ENCODE measurements around the gene ZFP42.
"Not testable (repeated sequence)": the region's sequence is repeated elsewhere in the genome, so short reads cannot be mapped to it uniquely, and the experiment has no call there.

The ZFP42 gene

GRCh38 chr4:188043154-188043553, 47.6 kb downstream of the ZFP42 start:
- H3K27me3 ChIP-seq (ENCODE audit: control insufficient read depth, insufficient read depth, low read length) = no peaks in the 10 kb centered on the region
- no peaks in the 10 kb centered on the region for H3K9me3 ChIP-seq (ENCODE audit: control insufficient read depth, insufficient read depth, low read depth, low read length)
- H3K27ac ChIP-seq (ENCODE audit: low read depth, low read length) = no peak overlapping the region
- no peak overlapping the region for H3K9ac ChIP-seq (ENCODE audit: low read length)
- no peak overlapping the region for H3K4me3 ChIP-seq (ENCODE audit: low read depth, low read length)
- peaks cover 16% of the 10 kb centered on the region; the same call in 1 of the 2 replicates for H3K4me1 ChIP-seq (ENCODE audit: control insufficient read depth, insufficient read depth, low read length)
- H3K36me3 ChIP-seq (ENCODE audit: control insufficient read depth, insufficient read depth, low read length) = no peaks in the 10 kb centered on the region

DNA sequence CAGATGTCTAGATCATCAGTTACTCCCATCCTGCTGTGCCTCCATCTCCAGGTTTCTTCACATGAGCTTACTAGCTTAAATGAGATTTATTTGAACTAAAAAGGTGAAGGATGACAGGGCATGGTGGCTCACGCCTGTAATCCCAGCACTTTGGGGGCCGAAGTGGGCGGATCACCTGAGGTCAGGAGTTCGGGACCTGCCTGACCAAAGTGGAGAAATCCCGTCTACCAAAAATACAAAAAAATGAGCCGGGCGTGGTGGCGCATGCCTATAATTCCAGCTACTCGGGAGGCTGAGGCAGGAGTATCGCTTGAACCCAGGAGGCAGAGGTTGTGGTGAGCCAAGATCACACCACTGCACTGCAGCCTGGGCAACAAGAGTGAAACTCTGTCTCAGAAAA, 49.9 kb downstream of the ZFP42 start:
- H3K4me1 ChIP-seq (ENCODE audit: control insufficient read depth, insufficient read depth, low read length) = peaks cover 16% of the 10 kb centered on the region; the same call in 1 of the 2 replicates
- not testable (repeated sequence) for H3K9ac ChIP-seq (ENCODE audit: low read length); H3K27ac ChIP-seq (ENCODE audit: low read depth, low read length); H3K9me3 ChIP-seq (ENCODE audit: control insufficient read depth, insufficient read depth, low read depth, low read length); H3K4me3 ChIP-seq (ENCODE audit: low read depth, low read length); H3K36me3 ChIP-seq (ENCODE audit: control insufficient read depth, insufficient read depth, low read length); H3K27me3 ChIP-seq (ENCODE audit: control insufficient read depth, insufficient read depth, low read length)

DNA sequence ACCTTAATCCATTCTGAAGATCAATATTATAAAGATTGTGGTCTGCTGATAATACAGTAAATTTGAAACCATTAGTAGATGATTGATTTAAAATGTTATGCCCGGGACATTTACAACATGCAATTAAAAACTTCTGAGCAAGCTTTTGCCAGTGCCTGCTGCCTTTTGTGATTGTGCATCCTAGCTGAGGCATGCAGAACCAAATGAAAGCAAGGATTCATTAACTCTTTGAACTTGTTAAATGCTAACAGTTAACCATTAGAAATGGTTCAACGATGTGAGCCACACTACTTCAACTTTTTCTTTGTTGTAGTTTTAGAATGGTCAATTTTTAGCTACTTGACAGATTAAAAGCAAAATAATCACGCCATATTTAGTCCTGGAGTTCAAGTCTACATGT, 51.1 kb downstream of the ZFP42 start:
- no peaks in the 10 kb centered on the region for H3K36me3 ChIP-seq (ENCODE audit: control insufficient read depth, insufficient read depth, low read length)
- no peaks in the 10 kb centered on the region for H3K9me3 ChIP-seq (ENCODE audit: control insufficient read depth, insufficient read depth, low read depth, low read length)
- H3K4me1 ChIP-seq (ENCODE audit: control insufficient read depth, insufficient read depth, low read length) = peaks cover 16% of the 10 kb centered on the region; the same call in 1 of the 2 replicates
- H3K9ac ChIP-seq (ENCODE audit: low read length) = no peak overlapping the region
- no peak overlapping the region for H3K27ac ChIP-seq (ENCODE audit: low read depth, low read length)
- no peaks in the 10 kb centered on the region for H3K27me3 ChIP-seq (ENCODE audit: control insufficient read depth, insufficient read depth, low read length)
- H3K4me3 ChIP-seq (ENCODE audit: low read depth, low read length) = no peak overlapping the region

GRCh38 chr4:188053302-188053701, 57.7 kb downstream of the ZFP42 start:
- Histone ChIP-seq H3K4me3 (ENCODE audit: low read depth, low read length) (no peak overlapping the region), H3K9ac (ENCODE audit: low read length) (no peak overlapping the region), H3K27me3 (ENCODE audit: control insufficient read depth, insufficient read depth, low read length) (no peaks in the 10 kb centered on the region), H3K36me3 (ENCODE audit: control insufficient read depth, insufficient read depth, low read length) (no peaks in the 10 kb centered on the region), H3K4me1 (ENCODE audit: control insufficient read depth, insufficient read depth, low read length) (no peaks in the 10 kb centered on the region), H3K27ac (ENCODE audit: low read depth, low read length) (no peak overlapping the region), H3K9me3 (ENCODE audit: control insufficient read depth, insufficient read depth, low read depth, low read length) (no peaks in the 10 kb centered on the region)
